ENCODE data around the gene UVRAG. TPM values are rescaled to one million over a fixed set of nuclear protein-coding genes. Genes with fewer than 3 reads are reported as not detected.

Gene UVRAG
- total and polyA plus RNA-seq, 2 of the 13 experiments (the other 11 are each of a cell fraction or from before 2014, with no cell fraction given), result 9.7 to 17.3 TPM

DNA sequence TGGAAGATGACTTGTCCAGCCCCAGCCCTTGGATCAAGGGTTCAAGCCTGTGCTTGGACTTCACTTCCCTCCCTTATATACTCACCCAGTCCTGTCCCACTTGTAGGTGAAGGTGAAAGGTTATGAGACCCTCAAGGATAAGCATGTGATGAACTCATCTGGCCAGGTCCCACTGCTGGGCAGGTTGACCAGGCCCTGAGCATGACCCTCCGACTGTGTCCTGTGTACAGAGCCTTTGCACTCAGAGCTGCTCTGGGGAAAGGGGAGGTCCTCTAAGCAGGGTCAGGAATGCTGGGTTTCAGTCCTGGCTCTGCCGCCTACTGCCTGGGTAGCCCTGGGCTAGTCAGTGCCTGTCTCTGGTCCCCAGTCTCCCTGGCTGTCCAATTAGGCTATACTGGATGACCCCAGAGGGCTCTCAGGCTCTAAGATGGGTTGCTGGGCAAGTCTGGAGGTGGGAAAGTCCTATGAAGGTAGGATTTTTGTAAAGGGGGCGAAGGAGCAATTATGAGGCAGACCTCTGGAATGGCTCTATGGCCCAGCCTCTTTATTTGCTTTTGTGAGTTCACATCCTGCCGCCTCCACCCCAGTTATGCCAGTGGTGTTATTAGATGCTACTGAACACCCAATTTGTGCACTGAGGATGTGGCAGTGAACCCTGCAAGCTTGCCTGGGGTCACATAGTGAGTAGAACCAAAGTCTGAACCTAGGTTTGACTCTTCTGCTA, 32.3 kb upstream of the UVRAG start (continued):
- peak; percentile 59 for TF ChIP-seq NR2F6 (IDR thresholded peaks at IDR 0.05)
- TF ChIP-seq NR2F6 (CRISPR knock-in tag; IDR thresholded peaks at IDR 0.05), result peak; percentile 75
- TF ChIP-seq, protein P1, sequence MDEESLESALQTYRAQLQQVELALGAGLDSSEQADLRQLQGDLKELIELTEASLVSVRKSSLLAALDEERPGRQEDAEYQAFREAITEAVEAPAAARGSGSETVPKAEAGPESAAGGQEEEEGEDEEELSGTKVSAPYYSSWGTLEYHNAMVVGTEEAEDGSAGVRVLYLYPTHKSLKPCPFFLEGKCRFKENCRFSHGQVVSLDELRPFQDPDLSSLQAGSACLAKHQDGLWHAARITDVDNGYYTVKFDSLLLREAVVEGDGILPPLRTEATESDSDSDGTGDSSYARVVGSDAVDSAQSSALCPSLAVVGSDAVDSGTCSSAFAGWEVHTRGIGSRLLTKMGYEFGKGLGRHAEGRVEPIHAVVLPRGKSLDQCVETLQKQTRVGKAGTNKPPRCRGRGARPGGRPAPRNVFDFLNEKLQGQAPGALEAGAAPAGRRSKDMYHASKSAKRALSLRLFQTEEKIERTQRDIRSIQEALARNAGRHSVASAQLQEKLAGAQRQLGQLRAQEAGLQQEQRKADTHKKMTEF (CRISPR knock-in tag; IDR thresholded peaks at IDR 0.05), result peak; percentile 57
- TF ChIP-seq MAZ (IDR thresholded peaks at IDR 0.05; ENCODE audit: borderline replicate concordance, low read depth, low read length), result no peak
- TF ChIP-seq MAZ (CRISPR knock-in tag; IDR thresholded peaks at IDR 0.05; ENCODE audit: low read depth), result peak; percentile 70
- TF ChIP-seq GATAD1 (CRISPR knock-in tag; IDR thresholded peaks at IDR 0.05), result no peak
- no peak for TF ChIP-seq ZNF33A (CRISPR knock-in tag; IDR thresholded peaks at IDR 0.05; ENCODE audit: borderline replicate concordance)
- no peak; the same call in 1 of the 2 replicates for TF ChIP-seq TMF1 (CRISPR knock-in tag; IDR thresholded peaks at IDR 0.05; ENCODE audit: low read depth)
- peak; percentile 69 for TF ChIP-seq ASH2L (IDR thresholded peaks at IDR 0.05; ENCODE audit: insufficient read length, low read depth, low read length)
- TF ChIP-seq, protein P2, sequence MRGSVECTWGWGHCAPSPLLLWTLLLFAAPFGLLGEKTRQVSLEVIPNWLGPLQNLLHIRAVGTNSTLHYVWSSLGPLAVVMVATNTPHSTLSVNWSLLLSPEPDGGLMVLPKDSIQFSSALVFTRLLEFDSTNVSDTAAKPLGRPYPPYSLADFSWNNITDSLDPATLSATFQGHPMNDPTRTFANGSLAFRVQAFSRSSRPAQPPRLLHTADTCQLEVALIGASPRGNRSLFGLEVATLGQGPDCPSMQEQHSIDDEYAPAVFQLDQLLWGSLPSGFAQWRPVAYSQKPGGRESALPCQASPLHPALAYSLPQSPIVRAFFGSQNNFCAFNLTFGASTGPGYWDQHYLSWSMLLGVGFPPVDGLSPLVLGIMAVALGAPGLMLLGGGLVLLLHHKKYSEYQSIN (CRISPR knock-in tag; IDR thresholded peaks at IDR 0.05; ENCODE audit: borderline replicate concordance), result no peak
- no peak for TF ChIP-seq ZFAT (CRISPR knock-in tag; conservative IDR thresholded peaks at IDR 0.05)
- TF ChIP-seq FOXC1 (CRISPR knock-in tag; IDR thresholded peaks at IDR 0.05; ENCODE audit: borderline replicate concordance), result 0 out of 2 replicates have a peak, but pooled peaks have one; percentile 7
- no peak for TF ChIP-seq SETDB1 (CRISPR knock-in tag; IDR thresholded peaks at IDR 0.05; ENCODE audit: borderline replicate concordance)
- TF ChIP-seq, protein P3, sequence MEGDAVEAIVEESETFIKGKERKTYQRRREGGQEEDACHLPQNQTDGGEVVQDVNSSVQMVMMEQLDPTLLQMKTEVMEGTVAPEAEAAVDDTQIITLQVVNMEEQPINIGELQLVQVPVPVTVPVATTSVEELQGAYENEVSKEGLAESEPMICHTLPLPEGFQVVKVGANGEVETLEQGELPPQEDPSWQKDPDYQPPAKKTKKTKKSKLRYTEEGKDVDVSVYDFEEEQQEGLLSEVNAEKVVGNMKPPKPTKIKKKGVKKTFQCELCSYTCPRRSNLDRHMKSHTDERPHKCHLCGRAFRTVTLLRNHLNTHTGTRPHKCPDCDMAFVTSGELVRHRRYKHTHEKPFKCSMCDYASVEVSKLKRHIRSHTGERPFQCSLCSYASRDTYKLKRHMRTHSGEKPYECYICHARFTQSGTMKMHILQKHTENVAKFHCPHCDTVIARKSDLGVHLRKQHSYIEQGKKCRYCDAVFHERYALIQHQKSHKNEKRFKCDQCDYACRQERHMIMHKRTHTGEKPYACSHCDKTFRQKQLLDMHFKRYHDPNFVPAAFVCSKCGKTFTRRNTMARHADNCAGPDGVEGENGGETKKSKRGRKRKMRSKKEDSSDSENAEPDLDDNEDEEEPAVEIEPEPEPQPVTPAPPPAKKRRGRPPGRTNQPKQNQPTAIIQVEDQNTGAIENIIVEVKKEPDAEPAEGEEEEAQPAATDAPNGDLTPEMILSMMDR (CRISPR knock-in tag; IDR thresholded peaks at IDR 0.05), result no peak
- TF ChIP-seq KDM1A (CRISPR knock-in tag; IDR thresholded peaks at IDR 0.05), result 0 out of 2 replicates have a peak, but pooled peaks have one; percentile 15
- no peak for TF ChIP-seq SRSF1 (optimal IDR thresholded peaks at IDR 0.05; ENCODE audit: low read depth, low read length)
- TF ChIP-seq ZNF331 (CRISPR knock-in tag; IDR thresholded peaks at IDR 0.05), result 0 out of 2 replicates have a peak, but pooled peaks have one; percentile 2
- no peak for TF ChIP-seq TCF7L2 (IDR thresholded peaks at IDR 0.05; ENCODE audit: low read depth, low read length)
- TF ChIP-seq SOX6 (IDR thresholded peaks at IDR 0.05), result no peak
- peak; percentile 44 for TF ChIP-seq SOX6 (CRISPR knock-in tag; IDR thresholded peaks at IDR 0.05)
- no peak for TF ChIP-seq NKX3-1 (CRISPR knock-in tag; IDR thresholded peaks at IDR 0.05)
- no peak for TF ChIP-seq CREB1 (IDR thresholded peaks at IDR 0.05)
- peak; percentile 13; the same call in 1 of the 2 replicates for TF ChIP-seq CREB1 (CRISPR knock-in tag; IDR thresholded peaks at IDR 0.05)
- TF ChIP-seq CHCHD3 (CRISPR knock-in tag; IDR thresholded peaks at IDR 0.05), result no peak
- TF ChIP-seq, protein P4, sequence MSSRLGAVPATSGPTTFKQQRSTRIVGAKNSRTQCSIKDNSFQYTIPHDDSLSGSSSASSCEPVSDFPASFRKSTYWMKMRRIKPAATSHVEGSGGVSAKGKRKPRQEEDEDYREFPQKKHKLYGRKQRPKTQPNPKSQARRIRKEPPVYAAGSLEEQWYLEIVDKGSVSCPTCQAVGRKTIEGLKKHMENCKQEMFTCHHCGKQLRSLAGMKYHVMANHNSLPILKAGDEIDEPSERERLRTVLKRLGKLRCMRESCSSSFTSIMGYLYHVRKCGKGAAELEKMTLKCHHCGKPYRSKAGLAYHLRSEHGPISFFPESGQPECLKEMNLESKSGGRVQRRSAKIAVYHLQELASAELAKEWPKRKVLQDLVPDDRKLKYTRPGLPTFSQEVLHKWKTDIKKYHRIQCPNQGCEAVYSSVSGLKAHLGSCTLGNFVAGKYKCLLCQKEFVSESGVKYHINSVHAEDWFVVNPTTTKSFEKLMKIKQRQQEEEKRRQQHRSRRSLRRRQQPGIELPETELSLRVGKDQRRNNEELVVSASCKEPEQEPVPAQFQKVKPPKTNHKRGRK (CRISPR knock-in tag; IDR thresholded peaks at IDR 0.05), result no peak
- no peak for TF ChIP-seq SNAI1 (CRISPR knock-in tag; IDR thresholded peaks at IDR 0.05; ENCODE audit: borderline replicate concordance)
- 0 out of 2 replicates have a peak, but pooled peaks have one; percentile 31 for TF ChIP-seq KAT8 (CRISPR knock-in tag; IDR thresholded peaks at IDR 0.05)

Measured in HepG2 (cell line).